Parathyroid adenoma (tissue), 2 donors: ENCODE results near the gene APPL2.
"Not testable (repeated sequence)": the region's sequence is repeated elsewhere in the genome, so short reads cannot be mapped to it uniquely, and the experiment has no call there.

Source experiments
- H2AFZ ChIP-seq: fragments of 300-600 bp; sonication (generic); one replicate; pipeline ENCODE4 v1.7.0; 2017; ENCODE audit warnings: antibody characterized with exemption, mild to moderate bottlenecking
- H3K27ac ChIP-seq: fragments of 300-600 bp; sonication (generic); one replicate; pipeline ENCODE4 v1.7.0; 2017
- H3K27me3 ChIP-seq: fragments of 300-600 bp; sonication (generic); one replicate; pipeline ENCODE4 v1.7.0; 2017; ENCODE audit warnings: low read length; ENCODE audit not compliant: control insufficient read depth, insufficient read depth
- H3K36me3 ChIP-seq: fragments of 300-600 bp; sonication (generic); one replicate; pipeline ENCODE4 v1.7.0; 2017; ENCODE audit warnings: low read length; ENCODE audit not compliant: control insufficient read depth, insufficient read depth
- H3K4me1 ChIP-seq: fragments of 300-600 bp; sonication (generic); one replicate; pipeline ENCODE4 v1.7.0; 2017; ENCODE audit warnings: control low read depth
- H3K4me2 ChIP-seq: fragments of 300-600 bp; sonication (generic); one replicate; pipeline ENCODE4 v1.7.0; 2017; ENCODE audit warnings: low read length
- H3K4me3 ChIP-seq: fragments of 300-600 bp; sonication (generic); one replicate; pipeline ENCODE4 v1.7.0; 2017; ENCODE audit warnings: low read depth, low read length
- H3K79me2 ChIP-seq: fragments of 300-600 bp; sonication (generic); one replicate; pipeline ENCODE4 v1.7.0; 2017; ENCODE audit warnings: control low read depth
- H3K9ac ChIP-seq: fragments of 300-600 bp; sonication (generic); one replicate; pipeline ENCODE4 v1.7.0; 2017; ENCODE audit warnings: mild to moderate bottlenecking
- H3K9me3 ChIP-seq: fragments of 300-600 bp; sonication (generic); one replicate; pipeline ENCODE4 v1.7.0; 2017; ENCODE audit warnings: low read length; ENCODE audit not compliant: control insufficient read depth
- TF ChIP-seq, protein P1 (sequence below): fragments of 300-600 bp; sonication (generic); IDR thresholded peaks from one replicate; pipeline ENCODE4 v1.7.0; 2017; ENCODE audit warnings: antibody characterized with exemption, mild to moderate bottlenecking
- donor health status: primary hyperparathyroidism.

The APPL2 gene

DNA sequence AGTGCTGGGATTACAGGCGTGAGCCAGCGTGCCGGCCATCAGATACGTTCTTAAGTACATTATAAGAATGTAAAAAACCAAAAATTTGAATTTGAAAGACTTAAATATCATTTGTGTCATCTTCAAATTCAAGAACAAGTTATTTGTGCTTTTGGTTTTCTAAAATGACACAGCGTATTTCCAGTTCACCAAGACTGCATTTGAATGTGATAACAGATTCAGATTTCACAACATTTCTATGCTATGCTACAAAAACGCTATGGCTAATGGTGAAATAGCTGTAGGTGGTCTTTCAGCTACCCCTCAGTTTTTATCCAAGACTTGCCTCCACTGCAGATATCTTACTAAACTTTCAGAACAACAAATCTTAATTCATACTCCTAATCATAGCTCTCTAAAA is 46.7 kb downstream of the APPL2 start:
- TF ChIP-seq, protein P1, sequence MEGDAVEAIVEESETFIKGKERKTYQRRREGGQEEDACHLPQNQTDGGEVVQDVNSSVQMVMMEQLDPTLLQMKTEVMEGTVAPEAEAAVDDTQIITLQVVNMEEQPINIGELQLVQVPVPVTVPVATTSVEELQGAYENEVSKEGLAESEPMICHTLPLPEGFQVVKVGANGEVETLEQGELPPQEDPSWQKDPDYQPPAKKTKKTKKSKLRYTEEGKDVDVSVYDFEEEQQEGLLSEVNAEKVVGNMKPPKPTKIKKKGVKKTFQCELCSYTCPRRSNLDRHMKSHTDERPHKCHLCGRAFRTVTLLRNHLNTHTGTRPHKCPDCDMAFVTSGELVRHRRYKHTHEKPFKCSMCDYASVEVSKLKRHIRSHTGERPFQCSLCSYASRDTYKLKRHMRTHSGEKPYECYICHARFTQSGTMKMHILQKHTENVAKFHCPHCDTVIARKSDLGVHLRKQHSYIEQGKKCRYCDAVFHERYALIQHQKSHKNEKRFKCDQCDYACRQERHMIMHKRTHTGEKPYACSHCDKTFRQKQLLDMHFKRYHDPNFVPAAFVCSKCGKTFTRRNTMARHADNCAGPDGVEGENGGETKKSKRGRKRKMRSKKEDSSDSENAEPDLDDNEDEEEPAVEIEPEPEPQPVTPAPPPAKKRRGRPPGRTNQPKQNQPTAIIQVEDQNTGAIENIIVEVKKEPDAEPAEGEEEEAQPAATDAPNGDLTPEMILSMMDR = no peak
- no peak overlapping the region for H3K4me3 ChIP-seq
- H3K27me3 ChIP-seq = no peaks in the 10 kb centered on the region
- no peaks in the 10 kb centered on the region for H3K9me3 ChIP-seq
- no peak overlapping the region for H3K4me2 ChIP-seq
- H3K9ac ChIP-seq = no peak overlapping the region
- H3K27ac ChIP-seq = no peak overlapping the region
- no peak overlapping the region for H2AFZ ChIP-seq
- no peaks in the 10 kb centered on the region for H3K36me3 ChIP-seq
- H3K4me1 ChIP-seq = no peaks in the 10 kb centered on the region
- H3K79me2 ChIP-seq = peaks cover 3% of the 10 kb centered on the region

DNA sequence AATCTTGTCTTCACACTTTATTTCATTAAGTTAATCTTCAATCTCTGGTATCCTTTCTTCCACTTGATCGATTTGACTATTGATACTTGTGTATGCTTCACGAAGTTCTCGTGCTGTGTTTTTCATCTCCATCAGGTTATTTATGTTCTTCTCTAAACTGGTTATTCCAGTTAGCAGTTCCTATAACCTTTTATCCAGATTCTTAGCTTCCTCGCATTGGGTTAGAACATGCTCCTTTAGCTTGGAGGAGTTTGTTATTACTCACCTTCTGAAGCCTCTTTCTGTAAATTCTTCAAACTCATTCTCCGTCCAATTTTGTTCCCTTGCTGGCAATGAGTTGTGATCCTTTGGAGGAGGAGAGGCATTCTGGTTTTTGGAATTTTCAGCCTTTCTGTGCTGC is 52.0 kb downstream of the APPL2 start:
- not testable (repeated sequence) for H3K9ac ChIP-seq, H3K4me2 ChIP-seq, H3K4me3 ChIP-seq, H3K27ac ChIP-seq, H3K9me3 ChIP-seq, H2AFZ ChIP-seq, H3K79me2 ChIP-seq, H3K27me3 ChIP-seq, H3K4me1 ChIP-seq, H3K36me3 ChIP-seq

DNA sequence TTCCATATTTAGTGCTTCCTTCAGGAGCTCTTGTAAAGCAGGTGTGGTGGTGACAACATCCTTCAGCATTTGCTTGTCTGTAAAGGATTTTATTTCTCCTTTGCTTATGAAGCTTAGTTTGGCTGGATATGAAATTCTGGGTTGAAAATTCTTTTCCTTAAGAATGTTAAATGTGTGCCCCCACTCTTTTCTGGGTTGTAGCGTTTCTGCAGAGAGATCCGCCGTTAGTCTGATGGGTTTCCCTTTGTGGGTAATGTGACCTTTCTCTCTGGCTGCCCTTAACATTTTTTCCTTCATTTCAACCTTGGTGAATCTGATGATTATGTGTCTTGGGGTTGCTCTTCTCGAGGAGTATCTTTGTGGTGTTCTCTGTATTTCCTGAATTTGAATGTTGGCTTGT is 52.6 kb downstream of the APPL2 start:
- not testable (repeated sequence) for H3K27me3 ChIP-seq, H3K79me2 ChIP-seq, H3K4me3 ChIP-seq, H3K9ac ChIP-seq, H3K9me3 ChIP-seq, H3K4me1 ChIP-seq, H2AFZ ChIP-seq, H3K36me3 ChIP-seq, H3K4me2 ChIP-seq, H3K27ac ChIP-seq

DNA sequence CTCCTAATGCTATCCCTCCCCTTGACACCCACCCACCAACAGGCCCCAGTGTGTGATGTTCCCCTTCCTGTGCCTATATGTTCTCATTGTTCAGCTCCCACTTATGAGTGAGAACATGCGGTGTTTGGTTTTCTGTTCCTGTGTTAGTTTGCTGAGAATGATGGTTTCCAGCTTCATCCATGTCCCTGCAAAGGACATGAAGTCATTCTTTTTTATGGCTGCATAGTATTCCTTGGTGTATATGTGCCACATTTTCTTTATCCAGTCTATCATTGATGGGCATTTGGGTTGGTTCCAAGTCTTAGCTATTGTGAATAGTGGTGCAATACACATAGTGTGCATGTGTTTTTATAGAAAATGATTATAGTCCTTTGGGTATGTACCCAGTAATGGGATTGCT is 56.9 kb downstream of the APPL2 start:
- not testable (repeated sequence) for H3K27ac ChIP-seq, H3K4me3 ChIP-seq, H3K27me3 ChIP-seq, H3K79me2 ChIP-seq, H3K9ac ChIP-seq, H2AFZ ChIP-seq, H3K4me1 ChIP-seq, H3K4me2 ChIP-seq, H3K9me3 ChIP-seq, H3K36me3 ChIP-seq

DNA sequence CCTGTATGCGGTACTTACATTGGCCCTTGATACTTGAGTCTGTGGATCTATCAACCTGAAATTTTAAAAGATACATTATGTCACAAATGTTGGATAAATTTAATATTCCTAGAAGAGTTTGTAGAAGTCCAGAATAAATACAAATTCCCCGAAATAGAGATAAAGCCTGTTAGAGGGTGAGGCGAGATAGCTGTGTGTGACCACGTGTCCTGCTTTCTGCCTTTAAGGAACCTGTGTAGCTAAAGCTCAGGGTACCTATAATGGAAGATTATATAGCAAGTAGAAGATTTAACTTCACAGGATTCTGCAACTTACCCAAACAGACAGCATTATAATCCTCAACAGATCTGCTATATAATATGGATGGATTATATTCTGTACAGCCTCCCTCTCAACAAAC is 58.8 kb downstream of the APPL2 start:
- Histone ChIP-seq H3K9me3 (no peaks in the 10 kb centered on the region), H3K4me2 (no peak overlapping the region), H3K79me2 (no peaks in the 10 kb centered on the region), H3K4me1 (no peaks in the 10 kb centered on the region), H3K36me3 (no peaks in the 10 kb centered on the region), H3K27ac (no peak overlapping the region), H3K4me3 (no peak overlapping the region), H2AFZ (no peak overlapping the region), H3K9ac (no peak overlapping the region), H3K27me3 (no peaks in the 10 kb centered on the region)
- TF ChIP-seq, protein P1 = no peak

DNA sequence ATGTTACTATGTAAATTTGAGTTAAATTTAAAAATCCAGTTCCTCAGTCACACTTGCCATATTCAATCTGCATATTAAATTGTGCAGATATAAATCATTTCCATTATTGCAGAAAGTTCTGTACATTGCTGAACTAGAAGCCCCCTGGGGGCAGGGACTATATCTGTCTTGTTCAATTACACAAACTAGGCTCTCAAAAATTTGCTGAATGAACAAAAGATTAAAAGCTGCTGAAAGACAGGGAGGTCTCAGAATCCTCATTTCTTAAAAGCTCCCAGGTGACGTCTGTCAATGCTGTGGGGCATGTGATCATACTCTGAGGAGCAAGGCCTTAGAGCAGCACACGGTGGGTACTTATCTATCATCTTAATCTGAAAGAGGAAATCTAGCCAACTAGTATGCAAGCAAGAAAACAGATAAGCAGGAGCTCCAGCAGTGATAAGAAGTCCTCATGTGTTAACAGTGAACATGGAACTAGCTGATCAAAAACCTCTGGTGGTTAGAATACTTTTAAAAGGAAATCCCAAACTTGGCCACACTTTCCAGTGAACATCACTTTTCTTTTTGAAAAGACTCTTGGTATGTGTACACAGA is 60.5 kb downstream of the APPL2 start:
- H3K9ac ChIP-seq = no peak overlapping the region
- H3K4me2 ChIP-seq = no peak overlapping the region
- H3K79me2 ChIP-seq = no peaks in the 10 kb centered on the region
- TF ChIP-seq, protein P1 = no peak
- no peak overlapping the region for H3K4me3 ChIP-seq
- no peak overlapping the region for H3K27ac ChIP-seq
- no peaks in the 10 kb centered on the region for H3K9me3 ChIP-seq
- H2AFZ ChIP-seq = no peak overlapping the region
- no peaks in the 10 kb centered on the region for H3K4me1 ChIP-seq
- H3K36me3 ChIP-seq = no peaks in the 10 kb centered on the region
- no peaks in the 10 kb centered on the region for H3K27me3 ChIP-seq
